H9 (cell line): Measurements from ENCODE around the gene STRIT1. TPM values are rescaled to one million over a fixed set of nuclear protein-coding genes. Genes with fewer than 3 reads are reported as not detected.

Experiments used
- DNase-seq: peaks from one replicate; pipeline ENCODE4 v3.0.0-alpha.2; 2017
- H2AFZ ChIP-seq: one replicate; pipeline ENCODE4 v1.6.1; 2013; ENCODE audit warnings: mild to moderate bottlenecking, low read length, control low read depth, moderate library complexity
- H2AK5ac ChIP-seq: 2 replicates; pipeline ENCODE4 v1.6.1; 2013; ENCODE audit warnings: low read length, control low read depth, mixed read lengths; ENCODE audit not compliant: insufficient read length
- H2BK120ac ChIP-seq: one replicate; pipeline ENCODE4 v1.6.1; 2013; ENCODE audit warnings: low read depth, mild to moderate bottlenecking, low read length, control low read depth, inconsistent platforms; ENCODE audit not compliant: poor library complexity, severe bottlenecking
- H2BK12ac ChIP-seq: 2 replicates; pipeline ENCODE4 v1.6.1; 2013; ENCODE audit warnings: low read length, control low read depth, mixed read lengths, low read depth; ENCODE audit not compliant: insufficient read length
- H2BK15ac ChIP-seq: 2 replicates; pipeline ENCODE4 v1.6.1; 2013; ENCODE audit warnings: low read depth, low read length, control low read depth
- H2BK20ac ChIP-seq: one replicate; pipeline ENCODE4 v1.6.1; 2013; ENCODE audit warnings: low read depth, mild to moderate bottlenecking, low read length, control low read depth, inconsistent platforms; ENCODE audit not compliant: poor library complexity, severe bottlenecking
- H2BK5ac ChIP-seq: 2 replicates; pipeline ENCODE4 v1.6.1; 2013; ENCODE audit warnings: low read length, control low read depth, mixed read lengths; ENCODE audit not compliant: insufficient read length
- H3K14ac ChIP-seq: 2 replicates; pipeline ENCODE4 v1.6.1; 2013; ENCODE audit warnings: low read length, control low read depth; ENCODE audit not compliant: insufficient read depth
- H3K18ac ChIP-seq: 2 replicates; pipeline ENCODE4 v1.6.1; 2013; ENCODE audit warnings: low read depth, mild to moderate bottlenecking, mixed read lengths, low read length, control low read depth; ENCODE audit not compliant: insufficient read length
- H3K23ac ChIP-seq: 2 replicates; pipeline ENCODE4 v1.6.1; 2013; ENCODE audit warnings: low read length, control low read depth, mixed read lengths, low read depth; ENCODE audit not compliant: insufficient read length
- H3K23me2 ChIP-seq: 2 replicates; pipeline ENCODE4 v1.6.1; 2013; ENCODE audit warnings: low read depth, mild to moderate bottlenecking, mixed read lengths, low read length, control low read depth; ENCODE audit not compliant: insufficient read length, poor library complexity, severe bottlenecking
- H3K27ac ChIP-seq: 2 replicates; pipeline ENCODE4 v1.5.1; 2013; ENCODE audit warnings: low read length, control low read depth, mixed read lengths, low read depth; ENCODE audit not compliant: insufficient read length
- H3K27me3 ChIP-seq: 2 replicates; pipeline ENCODE4 v1.6.1; 2013; ENCODE audit warnings: low read length, control low read depth, inconsistent platforms; ENCODE audit not compliant: insufficient read depth
- H3K4ac ChIP-seq: 2 replicates; pipeline ENCODE4 v1.6.1; 2013; ENCODE audit warnings: low read depth, mild to moderate bottlenecking, control low read depth, inconsistent platforms, low read length, moderate library complexity
- H3K4me1 ChIP-seq: 2 replicates; pipeline ENCODE4 v1.6.1; 2013; ENCODE audit warnings: low read length, control low read depth, inconsistent platforms; ENCODE audit not compliant: insufficient read depth
- H3K4me2 ChIP-seq: 2 replicates; pipeline ENCODE4 v1.6.1; 2013; ENCODE audit warnings: low read length, control low read depth, mixed read lengths; ENCODE audit not compliant: insufficient read length, insufficient read depth
- H3K56ac ChIP-seq: 2 replicates; pipeline ENCODE4 v1.6.1; 2013; ENCODE audit warnings: low read depth, mild to moderate bottlenecking, mixed read lengths, low read length, control low read depth; ENCODE audit not compliant: insufficient read length
- H3K79me1 ChIP-seq: 2 replicates; pipeline ENCODE4 v1.6.1; 2013; ENCODE audit warnings: low read depth, mild to moderate bottlenecking, moderate library complexity, low read length, control low read depth, inconsistent platforms; ENCODE audit not compliant: insufficient read depth, poor library complexity, severe bottlenecking
- H3K79me2 ChIP-seq: 2 replicates; pipeline ENCODE4 v1.6.1; 2013; ENCODE audit warnings: low read length, control low read depth, inconsistent platforms; ENCODE audit not compliant: insufficient read depth
- H3K9ac ChIP-seq: 2 replicates; pipeline ENCODE4 v1.6.1; 2013; ENCODE audit warnings: low read length, control low read depth, mixed read lengths; ENCODE audit not compliant: insufficient read length; ENCODE audit errors: extremely low read depth
- H3K9me3 ChIP-seq: one replicate; pipeline ENCODE4 v1.6.1; 2013; ENCODE audit warnings: low read depth, low read length, inconsistent platforms; ENCODE audit not compliant: control insufficient read depth
- H3T11ph ChIP-seq: one replicate; pipeline ENCODE4 v1.6.1; 2013; ENCODE audit warnings: mild to moderate bottlenecking, low read length, control low read depth, inconsistent platforms
- H4K20me1 ChIP-seq: one replicate; pipeline ENCODE4 v1.6.1; 2013; ENCODE audit not compliant: control insufficient read depth, insufficient read length, insufficient read depth
- H4K5ac ChIP-seq: 2 replicates; pipeline ENCODE4 v1.6.1; 2013; ENCODE audit warnings: low read depth, mild to moderate bottlenecking, mixed read lengths, low read length, control low read depth; ENCODE audit not compliant: insufficient read length
- H4K8ac ChIP-seq: replicated peaks from 2 replicates; pipeline ENCODE4 v1.6.1; 2013; ENCODE audit warnings: low read length, control low read depth, mixed read lengths, low read depth; ENCODE audit not compliant: insufficient read length
- H4K91ac ChIP-seq: 2 replicates; pipeline ENCODE4 v1.6.1; 2013; ENCODE audit warnings: low read depth, mild to moderate bottlenecking, moderate library complexity, mixed read lengths, low read length, control low read depth; ENCODE audit not compliant: insufficient read length
- H3K27ac Mint-ChIP-seq, 3 experiments: 2 replicates in 2 of 3; 3 replicates in 1 of 3; pipeline ENCODE4 v1.8.0; 2020 to 2021; ENCODE audit warnings: mixed read lengths in 3 of 3, mild to moderate bottlenecking in 1 of 3, moderate library complexity in 1 of 3
- H3K27me3 Mint-ChIP-seq: 2 replicates; pipeline ENCODE4 v1.8.0; 2021; ENCODE audit warnings: low read depth, mild to moderate bottlenecking, moderate library complexity, mixed read lengths
- H3K36me3 Mint-ChIP-seq, 3 experiments: 2 replicates in 2 of 3; 3 replicates in 1 of 3; pipeline ENCODE4 v1.8.0; 2020 to 2021; ENCODE audit warnings: low read depth in 3 of 3, mixed read lengths in 3 of 3; ENCODE audit not compliant: insufficient read depth in 1 of 3
- H3K4me1 Mint-ChIP-seq, 2 experiments: 2 replicates each; pipeline ENCODE4 v1.8.0; 2020; ENCODE audit warnings: mixed read lengths in 2 of 2
- H3K4me3 Mint-ChIP-seq, 2 experiments: 2 replicates in 1 of 2; 3 replicates in 1 of 2; pipeline ENCODE4 v1.8.0; 2020 to 2021; ENCODE audit warnings: mild to moderate bottlenecking in 2 of 2, mixed read lengths in 2 of 2, moderate library complexity in 1 of 2
- H3K9me3 Mint-ChIP-seq, 2 experiments: 2 replicates in 1 of 2; 3 replicates in 1 of 2; pipeline ENCODE4 v1.8.0; 2020; ENCODE audit warnings: mild to moderate bottlenecking in 2 of 2, mixed read lengths in 2 of 2, moderate library complexity in 1 of 2
- CTCF ChIP-seq: fragments of 200-600 bp; sonication (generic); conservative IDR thresholded peaks from 3 replicates; pipeline ENCODE4 v1.8.0; 2021; ENCODE audit warnings: antibody characterized with exemption, mild to moderate bottlenecking
- WGBS: extraction: QIAGEN DNeasy Blood & Tissue Kit; methylation state at CpG from one replicate; pipeline ENCODE4 v1.1.7; 2013; ENCODE audit warnings: missing lambda C conversion rate, low lambda C conversion rate, mixed read lengths; ENCODE audit not compliant: insufficient read length; ENCODE audit errors: extremely low coverage; 5-methylcytosine and 5-hydroxymethylcytosine counted together
- total RNA-seq: library from RNA; stranded (reverse); gene quantifications from 2 replicates; pipeline ENCODE4 v1.2.1, GENCODE V29; 2021

STRIT1 gene
- total RNA-seq, 1 experiment from 2014 or later: not detected

- Histone ChIP-seq H3K4me2 (no peak overlapping the region), H3K9me3 (no peaks in the 10 kb centered on the region), H3K23me2 (no peaks in the 10 kb centered on the region), H4K5ac (no peak overlapping the region), H3K18ac (no peak overlapping the region), H3K23ac (no peak overlapping the region), H4K20me1 (no peaks in the 10 kb centered on the region), H3T11ph (no peak overlapping the region), H3K27ac (no peak overlapping the region), H3K4ac (no peak overlapping the region), H3K56ac (no peak overlapping the region), H3K79me2 (no peaks in the 10 kb centered on the region), H3K14ac (no peak overlapping the region), H3K27me3 (no peaks in the 10 kb centered on the region), H4K8ac (no peak overlapping the region), H2BK15ac (no peak overlapping the region), H3K4me1 (no peaks in the 10 kb centered on the region), H2BK120ac (no peak overlapping the region), H2BK20ac (no peak overlapping the region), H4K91ac (no peak overlapping the region), H3K79me1 (no peaks in the 10 kb centered on the region), H2BK5ac (no peak overlapping the region), H2BK12ac (no peak overlapping the region), H2AFZ (no peak overlapping the region), H3K9ac (no peak overlapping the region), H2AK5ac (no peak overlapping the region)
- no peak for DNase-seq
- Mint-ChIP-seq H3K27ac (no peak overlapping the region), H3K27me3 (no peaks in the 10 kb centered on the region), H3K4me1 (peaks cover 3 to 5% of the 10 kb centered on the region in 2 experiments; a peak in 2 of 4 replicates), H3K9me3 (no peaks in the 10 kb centered on the region), H3K4me3 (no peak overlapping the region), H3K36me3 (no peaks in the 10 kb centered on the region)
- no peak for TF ChIP-seq CTCF
- no CpG with 5 or more reads among the region's 4 CpGs for WGBS
Observed at GRCh38 chr3:155332716-155333115, 39.2 kb upstream of the STRIT1 start.
